MM.1S (cell line): Measurements from ENCODE around the gene MSI2.

Source experiments
- DNase-seq: peaks from one replicate; pipeline ENCODE4 v3.0.0-alpha.2; 2015
- H2AFZ ChIP-seq: fragments of 300-600 bp; sonication (generic); 2 replicates; pipeline ENCODE4 v1.6.0; 2016; ENCODE audit warnings: antibody characterized with exemption, low read length
- H3F3A ChIP-seq: fragments of 300-600 bp; sonication (generic); 2 replicates; pipeline ENCODE4 v1.6.1; 2016; ENCODE audit warnings: mild to moderate bottlenecking, antibody characterized with exemption, low read length, moderate library complexity, mixed read lengths; ENCODE audit not compliant: insufficient read depth
- H3K27ac ChIP-seq: fragments of 300-600 bp; sonication (generic); 2 replicates; pipeline ENCODE4 v1.5.1; 2016; ENCODE audit warnings: mild to moderate bottlenecking, low read length
- H3K27me3 ChIP-seq: fragments of 300-600 bp; sonication (generic); replicated peaks from 2 replicates; pipeline ENCODE4 v1.6.0; 2016; ENCODE audit warnings: low read length; ENCODE audit not compliant: insufficient read depth
- H3K36me3 ChIP-seq: fragments of 300-600 bp; sonication (generic); replicated peaks from 2 replicates; pipeline ENCODE4 v1.6.1; 2016; ENCODE audit warnings: mild to moderate bottlenecking, low read length, mixed read lengths; ENCODE audit not compliant: insufficient read depth
- H3K4me1 ChIP-seq: fragments of 300-600 bp; sonication (generic); 2 replicates; pipeline ENCODE4 v1.6.1; 2016; ENCODE audit warnings: low read length, mixed read lengths
- H3K4me2 ChIP-seq: fragments of 300-600 bp; sonication (generic); 2 replicates; pipeline ENCODE4 v1.6.0; 2016; ENCODE audit warnings: low read depth, low read length
- H3K4me3 ChIP-seq: fragments of 300-600 bp; sonication (generic); 2 replicates; pipeline ENCODE4 v1.5.1; 2016; ENCODE audit warnings: low read length, mixed read lengths
- H3K79me2 ChIP-seq: fragments of 300-600 bp; sonication (generic); 2 replicates; pipeline ENCODE4 v1.6.1; 2016; ENCODE audit warnings: mixed run types, low read length, mixed read lengths
- H3K9ac ChIP-seq: fragments of 300-600 bp; sonication (generic); 2 replicates; pipeline ENCODE4 v1.6.1; 2016; ENCODE audit warnings: low read length, mixed read lengths
- H3K9me2 ChIP-seq: fragments of 300-600 bp; sonication (generic); replicated peaks from 2 replicates; pipeline ENCODE4 v1.6.1; 2016; ENCODE audit warnings: mild to moderate bottlenecking, low read length, mixed read lengths; ENCODE audit not compliant: insufficient read depth
- H3K9me3 ChIP-seq: fragments of 300-600 bp; sonication (generic); replicated peaks from 2 replicates; pipeline ENCODE4 v1.6.1; 2016; ENCODE audit warnings: mild to moderate bottlenecking, low read length, mixed read lengths; ENCODE audit not compliant: insufficient read depth
- H4K20me1 ChIP-seq: fragments of 300-600 bp; sonication (generic); 2 replicates; pipeline ENCODE4 v1.6.1; 2016; ENCODE audit warnings: mild to moderate bottlenecking, low read length, moderate library complexity, mixed read lengths; ENCODE audit not compliant: insufficient read depth
- EZH2 ChIP-seq: fragments of 300-600 bp; sonication (generic); optimal IDR thresholded peaks from 2 replicates; pipeline ENCODE3; 2017; ENCODE audit warnings: low read depth, mild to moderate bottlenecking, antibody characterized with exemption, low read length, mixed read lengths
- EZH2phosphoT487 ChIP-seq: fragments of 300-600 bp; sonication (generic); IDR thresholded peaks from 2 replicates; pipeline ENCODE4 v1.6.1; 2018; ENCODE audit warnings: antibody characterized with exemption, low read length
- TF ChIP-seq, protein P1 (sequence below): fragments of 300-600 bp; sonication (generic); IDR thresholded peaks from 2 replicates; pipeline ENCODE4 v1.5.1; 2016; ENCODE audit warnings: antibody characterized with exemption, low read length, mixed read lengths

Gene MSI2

DNA sequence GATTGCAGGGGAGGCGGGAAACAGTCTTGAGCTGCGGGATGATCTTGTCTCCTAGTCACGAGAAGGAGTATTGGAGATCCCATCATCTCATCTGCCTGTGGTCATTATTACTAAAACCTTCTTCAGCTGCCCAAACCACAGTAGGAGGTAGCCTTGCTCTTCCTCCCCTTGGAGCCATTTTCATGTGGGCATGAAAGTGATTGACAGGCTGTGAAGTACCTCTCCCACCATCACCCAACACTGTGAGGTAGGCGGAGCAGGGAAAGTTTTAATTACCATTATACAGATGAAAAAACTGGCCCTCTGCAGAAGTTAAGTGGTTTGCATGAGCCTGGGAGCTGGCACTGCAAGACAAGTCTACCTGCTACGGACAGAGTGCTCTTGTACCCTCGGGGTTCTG lies 237.3 kb downstream of the MSI2 start:
- no peaks in the 10 kb centered on the region for H4K20me1 ChIP-seq
- H3K4me1 ChIP-seq: no peaks in the 10 kb centered on the region

DNA sequence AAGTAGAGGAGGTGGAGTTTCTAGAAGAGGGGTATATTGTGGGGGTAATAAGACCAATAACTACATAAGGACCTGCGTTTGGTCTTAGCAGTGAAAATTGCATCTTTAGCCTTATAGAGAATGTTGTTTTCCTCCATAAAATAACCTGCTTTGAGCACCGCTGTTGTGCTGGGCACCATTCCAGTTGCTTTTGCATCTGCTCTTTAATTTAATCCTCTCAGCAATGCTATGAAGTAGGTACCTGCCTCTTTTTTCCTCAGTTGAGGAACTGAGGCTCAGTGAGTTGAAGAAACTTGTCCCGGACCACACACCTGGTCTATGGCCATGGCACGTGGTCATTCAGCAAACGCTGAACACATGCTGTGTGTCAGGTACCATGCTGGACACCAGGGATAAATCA lies 238.1 kb downstream of the MSI2 start:
- no peaks in the 10 kb centered on the region for H3K27me3 ChIP-seq
- H3K9ac ChIP-seq: no peak overlapping the region
- H3K36me3 ChIP-seq: no peaks in the 10 kb centered on the region
- no peaks in the 10 kb centered on the region for H3F3A ChIP-seq
- no peaks in the 10 kb centered on the region for H4K20me1 ChIP-seq
- H3K9me3 ChIP-seq: no peaks in the 10 kb centered on the region
- H3K9me2 ChIP-seq: no peaks in the 10 kb centered on the region
- H3K4me1 ChIP-seq: no peaks in the 10 kb centered on the region
- H3K79me2 ChIP-seq: peaks cover 52% of the 10 kb centered on the region
- H3K27ac ChIP-seq: no peak overlapping the region
- DNase-seq: no peak
- no peak overlapping the region for H2AFZ ChIP-seq
- no peak overlapping the region for H3K4me2 ChIP-seq
- no peak overlapping the region for H3K4me3 ChIP-seq
- TF ChIP-seq, protein P1, sequence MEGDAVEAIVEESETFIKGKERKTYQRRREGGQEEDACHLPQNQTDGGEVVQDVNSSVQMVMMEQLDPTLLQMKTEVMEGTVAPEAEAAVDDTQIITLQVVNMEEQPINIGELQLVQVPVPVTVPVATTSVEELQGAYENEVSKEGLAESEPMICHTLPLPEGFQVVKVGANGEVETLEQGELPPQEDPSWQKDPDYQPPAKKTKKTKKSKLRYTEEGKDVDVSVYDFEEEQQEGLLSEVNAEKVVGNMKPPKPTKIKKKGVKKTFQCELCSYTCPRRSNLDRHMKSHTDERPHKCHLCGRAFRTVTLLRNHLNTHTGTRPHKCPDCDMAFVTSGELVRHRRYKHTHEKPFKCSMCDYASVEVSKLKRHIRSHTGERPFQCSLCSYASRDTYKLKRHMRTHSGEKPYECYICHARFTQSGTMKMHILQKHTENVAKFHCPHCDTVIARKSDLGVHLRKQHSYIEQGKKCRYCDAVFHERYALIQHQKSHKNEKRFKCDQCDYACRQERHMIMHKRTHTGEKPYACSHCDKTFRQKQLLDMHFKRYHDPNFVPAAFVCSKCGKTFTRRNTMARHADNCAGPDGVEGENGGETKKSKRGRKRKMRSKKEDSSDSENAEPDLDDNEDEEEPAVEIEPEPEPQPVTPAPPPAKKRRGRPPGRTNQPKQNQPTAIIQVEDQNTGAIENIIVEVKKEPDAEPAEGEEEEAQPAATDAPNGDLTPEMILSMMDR: no peak
- TF ChIP-seq EZH2 (no peak), EZH2phosphoT487 (no peak)

More for the DNA sequence above, 237.3 kb downstream of the MSI2 start:
- Histone ChIP-seq H3K27ac (no peak overlapping the region), H3K9me2 (no peaks in the 10 kb centered on the region), H3K4me2 (no peak overlapping the region), H3K79me2 (peaks cover 59% of the 10 kb centered on the region), H3K27me3 (no peaks in the 10 kb centered on the region), H3K36me3 (no peaks in the 10 kb centered on the region), H2AFZ (no peak overlapping the region), H3K9me3 (no peaks in the 10 kb centered on the region), H3F3A (no peaks in the 10 kb centered on the region), H3K9ac (no peak overlapping the region), H3K4me3 (no peak overlapping the region)
- no peak for TF ChIP-seq EZH2
- no peak for TF ChIP-seq EZH2phosphoT487
- TF ChIP-seq, protein P1: no peak
- no peak for DNase-seq

DNA sequence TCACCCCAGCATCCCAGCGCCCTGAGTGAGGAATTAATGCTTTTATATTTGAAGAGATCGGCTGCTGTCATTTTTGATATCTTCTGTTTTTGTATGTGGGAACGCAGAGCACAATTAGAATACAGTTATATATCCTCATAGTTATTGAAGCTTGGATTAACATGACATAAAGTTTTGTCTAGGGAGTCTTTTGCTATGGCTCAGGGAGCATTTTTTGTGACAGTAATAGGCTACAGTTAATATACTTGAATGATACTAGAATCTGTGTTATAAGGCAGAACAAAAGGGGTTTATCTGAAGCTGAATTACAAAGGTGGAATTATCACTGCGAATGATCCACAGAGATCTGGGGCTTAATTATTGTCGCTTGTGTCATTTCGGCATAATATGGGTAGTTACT lies 239.4 kb downstream of the MSI2 start:
- H3K79me2 ChIP-seq: peaks cover 55% of the 10 kb centered on the region
- H3K4me2 ChIP-seq: no peak overlapping the region
- no peak overlapping the region for H3K4me3 ChIP-seq
- H4K20me1 ChIP-seq: no peaks in the 10 kb centered on the region
- no peaks in the 10 kb centered on the region for H3K9me3 ChIP-seq
- DNase-seq: no peak
- H3K4me1 ChIP-seq: no peaks in the 10 kb centered on the region
- no peaks in the 10 kb centered on the region for H3K36me3 ChIP-seq
- H3F3A ChIP-seq: no peaks in the 10 kb centered on the region
- H3K27me3 ChIP-seq: no peaks in the 10 kb centered on the region
- H3K9ac ChIP-seq: no peak overlapping the region
- no peaks in the 10 kb centered on the region for H3K9me2 ChIP-seq
- no peak overlapping the region for H2AFZ ChIP-seq
- H3K27ac ChIP-seq: no peak overlapping the region
- TF ChIP-seq, protein P1: no peak
- TF ChIP-seq EZH2: no peak
- no peak for TF ChIP-seq EZH2phosphoT487
